HG02610 (cell line): ENCODE results near the gene ST3GAL5.
"Not testable (repeated sequence)": the region's sequence is repeated elsewhere in the genome, so short reads cannot be mapped to it uniquely, and the experiment has no call there.

ENCODE experiments used
- ATAC-seq: cut with Tn5 transposase; IDR thresholded peaks from one replicate; pipeline ENCODE4 v1.9.1; 2021; ENCODE audit warnings: mild to moderate bottlenecking, moderate library complexity; ENCODE audit not compliant: unreplicated experiment

Gene ST3GAL5

DNA sequence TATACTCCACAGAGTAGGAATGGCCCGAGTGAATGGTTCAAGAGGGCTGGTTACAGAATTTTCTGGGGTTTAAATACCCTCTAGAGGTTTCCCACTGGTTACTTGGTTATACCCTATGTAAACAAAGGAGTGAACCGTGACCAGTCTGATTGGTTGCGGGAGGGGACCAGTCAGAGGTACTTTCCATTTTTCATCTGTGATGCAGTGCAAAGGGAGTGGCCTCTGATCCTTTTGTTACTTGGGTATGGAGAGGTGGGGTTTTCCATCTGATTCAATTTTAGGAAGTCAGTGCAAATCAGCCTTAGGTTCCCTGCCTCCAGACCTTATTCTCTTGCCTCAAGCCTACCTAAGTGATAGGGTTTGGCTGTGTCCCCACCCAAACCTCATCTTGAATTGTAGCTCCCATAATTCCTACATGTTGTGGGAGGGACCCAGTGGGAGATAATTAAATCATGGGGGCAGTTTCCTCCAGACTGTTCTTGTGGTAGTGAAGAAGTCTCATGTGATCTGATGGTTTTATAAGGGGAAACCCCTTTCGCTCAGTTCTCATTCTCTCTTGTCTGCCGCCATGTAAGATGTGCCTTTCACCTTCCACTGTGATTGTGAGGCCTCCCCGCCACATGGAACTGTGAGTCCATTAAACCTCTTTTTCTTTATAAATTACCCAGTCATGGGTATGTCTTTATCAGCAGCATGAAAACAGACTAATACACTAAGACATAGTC lies 5.9 kb upstream of the ST3GAL5 start:
- ATAC-seq: not testable (repeated sequence)

DNA sequence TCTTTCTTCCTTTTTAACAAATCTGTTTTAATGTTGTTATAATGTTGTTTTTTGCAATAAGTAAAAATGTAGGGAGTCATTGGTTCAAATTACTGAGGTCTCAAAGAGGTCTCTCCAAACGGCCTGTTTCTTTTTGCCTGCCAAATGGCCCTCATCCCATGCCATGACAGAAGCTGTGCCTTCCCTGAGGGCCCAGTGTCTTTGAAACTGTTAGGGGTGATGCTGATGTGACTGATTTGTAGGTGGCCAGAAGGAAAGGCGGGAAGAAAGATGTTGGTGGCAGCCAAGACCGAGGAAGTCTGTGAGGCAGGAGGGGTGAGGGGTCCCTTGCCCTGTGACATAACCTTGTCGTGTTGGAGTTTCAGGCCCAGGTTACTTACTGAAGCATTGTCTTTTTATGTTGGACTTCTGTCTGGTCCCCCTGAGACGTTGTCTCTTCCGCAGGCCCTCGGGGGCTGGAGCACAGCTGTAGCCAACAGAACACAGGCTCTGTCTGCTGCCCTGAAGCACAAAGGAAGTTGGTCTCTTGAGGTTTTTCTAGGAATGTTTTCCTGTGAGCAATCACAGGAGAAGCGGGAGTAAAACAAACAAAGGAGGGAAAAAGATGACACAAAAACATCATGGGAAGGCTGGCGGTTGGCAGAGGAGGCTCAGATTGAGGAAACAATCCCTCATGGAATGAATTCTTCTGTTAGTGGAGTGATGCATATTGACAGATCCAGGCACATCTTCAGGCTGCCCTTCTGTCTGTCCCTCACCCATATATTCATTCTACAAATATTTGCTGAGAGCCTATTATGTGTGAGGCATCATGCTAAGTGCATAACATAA lies 4.9 kb upstream of the ST3GAL5 start:
- no peak for ATAC-seq

DNA sequence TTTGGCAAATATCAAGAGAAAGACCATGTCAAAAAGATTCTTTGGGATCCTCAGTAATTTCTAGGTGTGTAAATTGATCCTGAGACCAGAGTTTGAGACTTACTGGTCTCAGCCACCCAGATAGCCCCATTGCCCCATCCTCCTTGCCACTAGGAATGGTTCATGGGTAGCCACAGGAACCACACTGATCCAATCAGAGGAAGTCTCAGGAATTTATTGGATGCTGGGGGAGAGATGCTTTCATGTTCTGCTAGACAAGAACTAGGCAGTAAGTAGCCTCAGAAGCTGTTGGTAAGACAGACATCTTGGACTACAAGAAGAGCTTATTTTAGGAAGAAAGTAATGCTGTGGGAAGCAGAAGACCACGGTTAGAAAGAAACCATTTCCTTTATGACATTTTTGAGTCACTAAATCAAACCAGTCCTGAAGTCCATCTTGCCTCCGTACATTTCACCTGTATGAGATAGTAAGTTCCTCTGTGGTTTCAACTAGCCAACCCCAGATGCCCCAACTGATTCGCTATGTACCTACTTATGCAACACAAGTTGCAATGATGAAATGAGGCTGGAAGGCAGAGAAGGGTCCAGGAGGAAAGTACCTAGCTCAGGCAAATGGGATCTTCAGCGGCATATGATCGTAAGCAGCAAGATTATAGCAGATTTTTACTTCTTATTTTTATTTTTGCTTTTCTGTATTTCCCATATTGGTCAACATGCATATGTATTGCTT lies 3.6 kb upstream of the ST3GAL5 start:
- no peak for ATAC-seq

DNA sequence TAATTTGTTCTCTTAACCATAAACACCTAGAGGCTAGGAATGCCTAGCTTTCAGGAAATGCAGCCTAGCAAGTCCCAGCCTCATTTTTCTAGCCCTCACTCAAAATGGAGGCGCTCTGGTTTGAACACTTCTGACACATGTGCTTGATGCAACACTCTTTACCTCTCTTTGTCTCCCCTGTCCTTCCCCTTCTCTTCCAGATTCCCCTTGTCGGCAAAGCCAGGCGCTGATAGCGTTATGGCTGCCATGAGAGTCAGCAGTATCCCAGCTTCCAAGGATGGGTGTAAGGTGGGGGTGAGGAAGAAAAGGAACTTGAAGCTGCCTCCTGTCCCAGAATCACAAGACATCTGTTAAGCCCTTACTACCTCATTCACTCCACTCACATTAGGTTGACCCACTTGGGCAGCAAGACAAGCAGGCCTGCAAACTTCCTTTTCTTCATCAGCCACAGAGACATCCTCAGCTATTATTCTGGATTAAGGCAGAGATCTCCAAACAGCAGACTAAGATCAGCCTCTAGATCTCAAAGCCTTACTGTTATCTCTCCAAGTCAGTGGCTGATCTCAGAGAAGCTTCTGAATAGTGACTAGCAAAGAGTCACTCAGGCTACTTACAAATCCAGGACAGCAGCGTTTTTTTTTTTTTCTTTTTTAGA lies 1.9 kb upstream of the ST3GAL5 start:
- no peak for ATAC-seq

DNA sequence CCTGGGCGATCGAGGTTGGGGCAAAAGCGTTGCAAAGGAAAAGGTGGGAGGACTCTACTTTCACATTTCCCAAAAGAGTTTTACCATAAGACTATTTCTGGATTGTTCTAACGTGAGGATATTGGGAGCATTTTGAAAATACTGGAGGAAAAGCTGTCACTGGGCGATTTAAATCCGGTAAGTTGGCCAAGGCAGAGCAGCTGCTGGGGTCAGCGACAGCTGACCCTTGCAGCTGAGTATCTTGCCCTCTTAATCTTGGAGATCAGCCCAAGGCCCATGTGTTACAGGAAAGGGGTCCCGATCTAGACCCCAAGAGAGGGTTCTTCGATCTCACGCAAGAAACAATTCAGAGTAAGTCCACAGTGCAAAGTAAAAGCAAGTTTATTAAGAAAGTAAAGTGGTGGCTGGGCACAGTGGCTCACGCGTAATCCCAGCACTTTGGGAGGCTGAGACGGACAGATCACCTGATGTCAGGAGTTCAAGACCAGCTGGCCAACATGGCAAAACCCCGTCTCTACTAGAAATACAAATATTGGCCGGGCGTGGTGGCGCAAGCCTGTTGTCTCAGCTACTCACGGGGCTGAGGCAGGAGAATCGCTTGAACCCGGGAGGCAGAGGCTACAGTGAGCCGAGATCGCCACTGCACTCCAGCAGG lies 964 bp upstream of the ST3GAL5 start:
- no peak for ATAC-seq

DNA sequence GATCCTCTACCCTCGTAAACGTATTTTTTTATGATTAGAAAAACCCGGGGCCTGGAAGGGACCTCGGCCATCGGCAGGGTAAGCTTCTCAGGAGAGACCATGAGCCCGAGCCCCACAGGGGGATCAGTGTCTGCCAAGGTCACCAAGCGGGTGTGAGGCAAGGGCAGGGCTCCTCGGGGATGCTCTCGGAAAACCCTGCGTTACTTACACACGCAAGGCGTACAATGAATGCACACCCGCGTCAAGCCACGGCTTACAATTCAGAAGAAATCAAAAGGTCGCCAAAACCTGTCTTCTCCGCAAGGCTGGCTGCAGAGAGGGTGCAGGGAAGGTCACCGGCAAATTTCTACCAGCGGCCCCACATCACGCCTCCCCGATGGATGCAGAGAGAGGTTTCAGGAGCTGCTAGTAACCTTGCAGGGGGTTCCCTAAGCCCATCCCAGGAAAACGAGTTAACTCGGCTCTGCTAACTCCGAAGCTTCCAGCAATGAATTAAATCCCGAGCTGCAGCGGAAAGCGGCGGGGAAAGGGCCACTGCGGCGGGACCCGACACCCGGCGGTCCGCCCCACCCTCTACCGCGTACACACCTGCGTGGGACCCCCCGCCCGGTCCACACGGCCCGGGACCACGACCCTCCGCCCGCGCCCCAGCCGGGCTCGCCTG lies 638 bp downstream of the ST3GAL5 start:
- no peak for ATAC-seq

DNA sequence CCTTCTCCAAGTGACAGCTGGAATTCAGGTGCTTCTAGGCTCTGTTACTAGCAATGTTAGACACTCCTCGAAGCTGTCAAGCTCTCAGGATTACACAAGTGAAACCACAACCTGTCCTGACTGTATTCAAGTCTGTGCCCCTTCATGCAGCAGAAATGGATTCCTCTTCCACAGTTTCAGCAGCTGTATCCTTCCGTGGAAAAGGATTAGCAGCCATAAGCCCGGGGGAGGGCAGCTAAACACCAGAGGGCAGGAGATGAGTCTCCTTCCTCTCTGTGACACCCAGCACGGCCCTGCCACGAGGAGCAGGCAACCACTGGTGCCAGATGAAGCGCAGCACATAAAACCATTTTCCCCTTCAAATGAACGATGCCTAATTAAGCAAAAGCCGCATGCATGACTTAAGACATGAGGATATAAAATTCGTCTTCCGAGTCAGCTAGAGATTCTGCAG lies 1.2 kb downstream of the ST3GAL5 start:
- ATAC-seq: no peak

DNA sequence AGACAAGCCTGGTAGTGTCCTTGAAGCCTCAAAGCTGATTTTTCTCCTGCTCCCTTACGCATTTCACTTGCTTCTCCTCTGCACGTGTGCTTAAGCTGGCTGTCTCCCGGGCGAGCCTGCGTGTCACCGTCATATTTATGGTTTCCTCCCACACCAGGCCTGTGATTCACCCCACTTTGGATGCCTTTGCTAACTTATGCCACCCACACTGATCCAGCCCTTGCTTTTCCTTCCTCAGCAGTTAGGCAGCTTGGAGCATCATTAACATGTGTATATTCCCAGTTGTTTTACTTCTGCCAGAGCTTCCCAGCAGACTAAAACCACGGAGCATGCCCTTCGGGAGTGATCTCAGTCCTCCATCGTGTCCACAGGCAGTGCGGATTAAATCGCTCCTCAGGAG lies 2.2 kb downstream of the ST3GAL5 start:
- ATAC-seq: no peak

DNA sequence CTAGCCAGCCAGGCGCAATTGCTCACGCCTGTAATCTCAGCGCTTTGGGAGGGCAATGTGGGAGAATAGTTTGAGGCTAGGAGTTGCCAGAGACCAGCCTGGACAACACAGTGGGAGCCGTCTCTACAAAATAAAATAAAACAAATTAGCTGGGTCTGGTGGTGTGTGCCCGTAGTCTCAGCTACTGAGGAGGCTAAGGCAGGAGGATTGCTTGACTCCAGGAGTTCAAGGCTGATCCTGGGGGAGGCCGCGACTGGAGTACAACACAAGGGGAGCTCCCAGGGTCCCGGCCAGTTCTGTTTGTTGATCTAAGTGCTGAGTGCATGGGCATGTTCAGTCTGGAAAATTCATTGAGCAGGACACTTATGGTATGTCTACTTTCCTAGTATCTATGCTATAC lies 2.6 kb downstream of the ST3GAL5 start:
- ATAC-seq: no peak

DNA sequence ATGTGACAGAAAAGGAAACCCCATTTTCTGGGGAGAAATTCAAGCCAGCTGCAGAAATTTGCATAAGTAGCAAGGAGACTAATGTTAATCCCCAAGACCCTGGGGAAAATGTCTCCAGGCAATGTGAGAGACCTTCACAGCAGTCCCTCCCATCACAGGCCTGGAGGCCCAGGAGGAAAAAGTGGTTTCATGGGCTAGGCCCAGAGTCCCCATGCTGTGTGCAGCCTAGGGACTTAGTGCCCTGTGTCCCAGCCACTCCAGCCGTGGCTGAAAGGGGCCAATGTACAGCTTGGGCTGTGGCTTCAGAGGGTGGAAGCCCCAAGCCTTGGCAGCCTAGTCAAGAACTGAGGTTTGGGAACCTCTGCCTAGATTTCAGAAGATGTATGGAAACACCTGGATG lies 7.0 kb downstream of the ST3GAL5 start:
- not testable (repeated sequence) for ATAC-seq

DNA sequence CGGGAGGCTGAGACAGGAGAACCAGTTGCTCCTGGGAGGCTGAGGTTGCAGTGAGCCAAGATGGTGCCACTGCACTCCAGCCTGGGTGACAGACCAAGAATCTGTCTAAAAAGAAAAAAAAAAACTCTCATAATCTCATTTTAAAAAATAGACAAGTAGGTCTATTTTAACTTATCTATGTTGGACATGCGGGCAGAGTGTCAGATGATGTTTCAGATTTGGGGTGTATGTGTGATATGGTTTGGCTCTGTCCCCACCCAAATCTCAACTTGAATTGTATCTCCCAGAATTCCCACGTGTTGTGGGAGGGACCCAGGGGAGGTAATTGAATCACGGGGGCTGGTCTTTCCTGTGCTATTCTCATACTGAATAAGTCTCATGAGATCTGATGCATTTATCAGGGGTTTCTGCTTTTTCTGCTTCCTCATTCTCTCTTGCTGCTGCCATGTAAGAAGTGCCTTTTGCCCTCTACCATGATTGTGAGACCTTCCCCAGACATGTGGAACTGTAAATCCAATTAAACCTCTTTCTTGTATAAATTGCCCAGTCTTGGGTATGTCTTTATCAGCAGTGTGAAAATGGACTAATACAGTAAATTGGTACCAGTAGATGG lies 8.0 kb downstream of the ST3GAL5 start:
- not testable (repeated sequence) for ATAC-seq

DNA sequence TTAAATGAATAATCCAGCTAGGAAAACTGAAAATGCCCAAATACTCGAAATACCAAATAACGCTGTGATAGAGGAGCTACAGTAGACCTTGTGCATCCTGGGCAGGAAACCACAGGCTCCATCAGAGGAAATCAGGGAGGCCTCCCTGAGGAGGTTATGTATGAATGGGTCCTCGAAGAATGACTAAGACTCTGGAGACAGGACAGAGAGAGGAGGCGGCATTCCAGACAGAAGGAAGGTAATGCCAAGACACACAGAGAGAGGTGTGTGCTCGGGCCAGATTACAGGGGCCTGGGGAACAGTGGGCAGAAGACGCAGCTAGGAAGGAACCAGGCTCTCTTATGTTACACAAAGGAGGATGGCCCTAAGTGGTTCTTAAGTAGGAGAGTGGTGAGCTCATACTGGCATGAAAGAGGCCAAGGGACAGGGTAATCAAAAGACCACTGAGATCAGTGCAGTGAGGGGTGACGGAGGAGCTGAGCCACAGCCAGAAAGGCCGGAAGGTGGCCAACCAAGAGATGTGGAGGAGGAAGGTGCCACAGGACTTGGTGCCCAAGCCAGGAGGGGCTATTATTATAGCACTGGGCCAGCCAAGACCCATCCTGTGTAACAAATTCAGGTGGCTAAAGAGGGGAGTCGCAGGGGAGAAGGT lies 9.9 kb downstream of the ST3GAL5 start:
- ATAC-seq: no peak

DNA sequence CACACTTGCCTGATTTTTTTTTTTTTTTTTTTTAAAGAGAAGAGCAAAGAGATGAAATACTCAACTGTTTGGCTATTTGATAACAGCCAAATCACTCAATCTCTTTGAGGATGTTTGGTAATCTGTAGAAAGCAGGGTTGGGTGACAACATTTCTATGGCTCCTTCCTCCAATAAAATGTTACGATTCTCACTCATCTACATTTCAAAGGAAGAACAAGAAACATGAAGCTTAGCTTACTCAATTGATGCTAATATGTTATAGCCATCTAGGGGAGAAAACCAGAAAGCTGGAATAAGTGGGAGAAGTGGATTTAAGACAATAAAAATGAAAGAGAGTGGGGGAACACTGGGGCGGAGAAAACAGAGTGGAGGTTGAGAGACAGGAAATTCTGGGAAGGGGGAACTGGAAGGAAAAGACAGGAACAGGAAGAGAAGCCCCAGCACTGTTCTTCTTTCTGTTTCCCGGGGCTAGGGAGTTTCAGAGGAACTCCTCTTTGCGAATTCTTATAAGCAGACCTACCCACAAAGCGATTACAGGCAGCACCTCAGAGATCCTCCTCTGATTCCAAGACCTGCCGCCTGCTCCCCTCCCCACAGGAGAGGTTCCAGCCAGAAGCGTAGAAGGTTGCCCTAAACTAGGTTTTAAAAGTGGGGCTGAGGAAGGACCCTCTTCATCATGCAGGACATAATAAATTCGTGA lies 13.3 kb downstream of the ST3GAL5 start:
- no peak for ATAC-seq

DNA sequence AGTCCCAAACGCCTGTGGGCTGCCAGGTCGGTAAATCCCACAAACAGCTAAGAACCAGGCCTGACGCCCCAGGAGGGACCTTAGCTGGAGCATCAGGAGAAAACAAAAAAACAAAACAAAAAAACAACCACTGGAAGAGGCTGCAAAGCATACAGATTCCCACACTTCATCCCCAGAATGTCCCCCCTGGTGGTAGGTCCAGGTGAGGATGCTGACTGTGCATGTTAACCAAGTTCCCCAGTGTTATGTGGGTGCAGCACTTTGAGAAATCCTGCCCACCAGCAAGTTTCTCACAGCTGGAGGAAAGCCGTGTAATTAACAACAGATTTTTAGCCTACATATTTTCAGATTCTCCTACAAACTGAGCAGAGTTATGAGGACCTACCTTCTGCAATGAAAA lies 15.1 kb downstream of the ST3GAL5 start:
- no peak for ATAC-seq

DNA sequence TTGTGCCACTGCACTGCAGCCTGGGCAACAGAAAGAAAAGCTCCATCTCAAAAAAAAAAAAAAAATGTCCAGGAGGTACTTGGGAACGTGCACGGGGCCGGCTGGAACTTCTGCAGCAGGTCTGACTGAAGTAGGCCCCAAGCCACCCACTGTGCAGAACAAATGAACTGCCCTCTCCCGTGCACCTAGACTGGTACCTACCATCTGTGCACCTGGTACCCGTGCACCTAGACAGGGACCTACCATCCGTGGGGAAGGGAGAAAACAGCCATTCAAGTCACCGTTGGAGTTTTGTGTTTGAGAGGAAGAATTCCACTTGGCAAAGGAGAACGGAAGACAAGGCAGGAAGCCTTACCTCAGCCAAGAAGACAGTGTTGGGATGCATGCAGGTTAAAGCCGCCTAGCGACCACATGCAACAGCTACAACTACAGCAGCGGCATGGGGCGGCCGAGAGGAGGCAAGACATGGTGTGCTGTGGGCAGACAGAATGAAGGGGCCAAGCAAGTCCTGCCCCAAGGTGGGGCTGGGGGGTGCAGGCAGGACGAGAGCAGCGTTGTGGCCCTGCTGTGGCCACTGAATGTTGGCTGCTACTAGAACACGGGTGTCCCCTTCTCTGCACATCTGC lies 16.1 kb downstream of the ST3GAL5 start:
- no peak for ATAC-seq

DNA sequence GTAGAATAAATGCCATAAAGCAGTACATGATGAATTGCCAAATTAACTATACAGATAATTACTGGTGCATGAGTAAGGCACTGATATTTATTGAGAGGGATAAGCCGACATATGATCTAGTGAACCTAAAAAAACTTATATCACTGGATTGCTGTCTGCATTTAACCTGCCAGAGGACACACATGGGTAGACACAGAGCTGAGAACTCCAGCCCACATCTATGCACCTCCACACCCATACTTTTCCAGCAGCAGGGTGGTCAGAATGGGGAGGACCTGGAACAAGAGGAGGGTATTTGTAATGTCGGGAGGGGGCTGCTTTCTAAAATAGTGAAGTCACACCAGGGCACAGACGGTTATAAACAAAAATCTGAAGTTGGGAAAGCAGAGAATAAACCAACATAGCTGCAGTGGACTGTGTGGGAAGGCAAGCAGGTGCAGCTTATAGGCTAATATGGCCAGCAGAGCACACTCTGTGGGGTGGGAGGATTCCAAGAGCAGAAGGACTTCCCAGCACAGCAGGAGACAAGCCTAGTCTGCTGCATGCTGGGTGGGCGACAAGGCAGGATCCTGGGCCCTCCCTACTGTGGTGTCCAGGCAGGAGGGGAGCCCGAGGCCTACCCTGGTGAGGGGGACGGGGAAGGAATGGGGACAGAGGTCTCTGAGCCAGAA lies 17.2 kb downstream of the ST3GAL5 start:
- ATAC-seq: no peak

DNA sequence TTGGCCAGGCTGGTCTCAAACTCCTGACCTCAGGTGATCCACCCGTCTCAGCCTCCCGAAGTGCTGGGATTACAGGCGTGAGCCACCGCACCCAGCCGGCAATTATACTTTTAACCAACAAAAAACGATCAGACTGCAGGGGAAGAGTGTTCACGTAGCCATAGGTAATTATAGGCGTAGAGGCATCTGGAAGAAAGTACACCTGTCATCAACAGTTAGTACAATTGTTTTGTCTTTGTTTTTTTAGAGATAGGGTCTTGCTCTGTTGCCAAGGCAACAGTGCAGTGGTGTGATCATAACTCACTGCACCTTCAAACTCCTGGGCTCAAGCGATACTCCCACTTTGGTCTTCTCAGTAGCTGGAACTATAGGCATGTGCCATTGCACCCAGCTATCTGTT lies 20.0 kb downstream of the ST3GAL5 start:
- ATAC-seq: no peak
